ENCODE results near the gene NLK. TPM values are rescaled to one million over a fixed set of nuclear protein-coding genes. Genes with fewer than 3 reads are reported as not detected.

The NLK gene
- total RNA-seq, 1 experiment from 2014 or later = 12.8 TPM

DNA sequence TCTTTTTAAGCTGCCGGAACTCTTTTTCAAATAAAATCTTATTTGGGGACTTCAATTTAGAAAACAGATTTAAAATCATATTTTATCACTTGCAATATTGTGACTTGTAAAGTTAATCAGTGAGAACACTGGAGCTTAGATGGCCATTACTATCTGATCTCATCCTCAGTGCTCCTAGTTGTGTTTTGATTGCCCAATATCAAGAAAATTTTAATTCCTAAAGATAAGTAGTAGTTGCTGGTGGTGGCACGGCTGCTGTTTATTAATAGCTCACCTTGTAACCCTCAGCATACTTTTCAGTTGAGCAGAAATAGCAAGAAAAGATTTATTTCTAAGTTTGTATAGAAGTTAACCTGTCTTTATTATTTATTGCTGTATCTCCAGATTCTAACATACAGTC is 124.0 kb downstream of the NLK start:
- TF ChIP-seq RAD21 (IDR thresholded peaks at IDR 0.05; ENCODE audit: low read depth) (no peak), POLR2A (IDR thresholded peaks at IDR 0.05; ENCODE audit: borderline replicate concordance, extremely low read depth, insufficient read depth, insufficient read length) (no peak), SP1 (IDR thresholded peaks at IDR 0.05; ENCODE audit: low read depth) (no peak), EZH2 (IDR thresholded peaks at IDR 0.05) (no peak)
- TF ChIP-seq, protein P1, sequence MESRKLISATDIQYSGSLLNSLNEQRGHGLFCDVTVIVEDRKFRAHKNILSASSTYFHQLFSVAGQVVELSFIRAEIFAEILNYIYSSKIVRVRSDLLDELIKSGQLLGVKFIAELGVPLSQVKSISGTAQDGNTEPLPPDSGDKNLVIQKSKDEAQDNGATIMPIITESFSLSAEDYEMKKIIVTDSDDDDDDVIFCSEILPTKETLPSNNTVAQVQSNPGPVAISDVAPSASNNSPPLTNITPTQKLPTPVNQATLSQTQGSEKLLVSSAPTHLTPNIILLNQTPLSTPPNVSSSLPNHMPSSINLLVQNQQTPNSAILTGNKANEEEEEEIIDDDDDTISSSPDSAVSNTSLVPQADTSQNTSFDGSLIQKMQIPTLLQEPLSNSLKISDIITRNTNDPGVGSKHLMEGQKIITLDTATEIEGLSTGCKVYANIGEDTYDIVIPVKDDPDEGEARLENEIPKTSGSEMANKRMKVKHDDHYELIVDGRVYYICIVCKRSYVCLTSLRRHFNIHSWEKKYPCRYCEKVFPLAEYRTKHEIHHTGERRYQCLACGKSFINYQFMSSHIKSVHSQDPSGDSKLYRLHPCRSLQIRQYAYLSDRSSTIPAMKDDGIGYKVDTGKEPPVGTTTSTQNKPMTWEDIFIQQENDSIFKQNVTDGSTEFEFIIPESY (IDR thresholded peaks at IDR 0.05; ENCODE audit: extremely low read depth, insufficient replicate concordance, low read length) = no peak
- TF ChIP-seq, protein P2, sequence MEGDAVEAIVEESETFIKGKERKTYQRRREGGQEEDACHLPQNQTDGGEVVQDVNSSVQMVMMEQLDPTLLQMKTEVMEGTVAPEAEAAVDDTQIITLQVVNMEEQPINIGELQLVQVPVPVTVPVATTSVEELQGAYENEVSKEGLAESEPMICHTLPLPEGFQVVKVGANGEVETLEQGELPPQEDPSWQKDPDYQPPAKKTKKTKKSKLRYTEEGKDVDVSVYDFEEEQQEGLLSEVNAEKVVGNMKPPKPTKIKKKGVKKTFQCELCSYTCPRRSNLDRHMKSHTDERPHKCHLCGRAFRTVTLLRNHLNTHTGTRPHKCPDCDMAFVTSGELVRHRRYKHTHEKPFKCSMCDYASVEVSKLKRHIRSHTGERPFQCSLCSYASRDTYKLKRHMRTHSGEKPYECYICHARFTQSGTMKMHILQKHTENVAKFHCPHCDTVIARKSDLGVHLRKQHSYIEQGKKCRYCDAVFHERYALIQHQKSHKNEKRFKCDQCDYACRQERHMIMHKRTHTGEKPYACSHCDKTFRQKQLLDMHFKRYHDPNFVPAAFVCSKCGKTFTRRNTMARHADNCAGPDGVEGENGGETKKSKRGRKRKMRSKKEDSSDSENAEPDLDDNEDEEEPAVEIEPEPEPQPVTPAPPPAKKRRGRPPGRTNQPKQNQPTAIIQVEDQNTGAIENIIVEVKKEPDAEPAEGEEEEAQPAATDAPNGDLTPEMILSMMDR (IDR thresholded peaks at IDR 0.05 in 2 of 3, conservative IDR thresholded peaks at IDR 0.05 in 1 of 3; ENCODE audit: borderline replicate concordance in 1 of 3, insufficient read depth in 1 of 3, low read depth in 2 of 3, low read length in 2 of 3) = no peak
- Histone ChIP-seq H3K79me2 (ENCODE audit: insufficient read depth, low read length) (no peaks in the 10 kb centered on the region), H4K20me1 (ENCODE audit: insufficient read depth) (no peaks in the 10 kb centered on the region), H3K27ac (ENCODE audit: low read depth, low read length) (no peak overlapping the region), H3K9ac (ENCODE audit: low read length) (no peak overlapping the region), H3K36me3 (ENCODE audit: control insufficient read depth in 1 of 2, insufficient read depth in 2 of 2, low read length in 2 of 2) (no peaks in the 10 kb centered on the region; a peak in 1 of 4 replicates), H3K4me1 (ENCODE audit: control insufficient read depth in 1 of 2, insufficient read depth in 2 of 2, low read length in 2 of 2) (no peaks in the 10 kb centered on the region), H3K9me2 (ENCODE audit: insufficient read depth) (no peaks in the 10 kb centered on the region), H3K4me3 (replicated peaks in 1 of 2; ENCODE audit: low read depth in 1 of 2, low read length in 2 of 2) (no peak overlapping the region), H2AFZ (ENCODE audit: low read depth, low read length, poor library complexity, severe bottlenecking) (no peak overlapping the region), H3K9me3 (ENCODE audit: control insufficient read depth in 1 of 2, insufficient read depth in 1 of 2, low read depth in 1 of 2, low read length in 2 of 2) (no peaks in the 10 kb centered on the region), H3K4me2 (ENCODE audit: low read length) (no peak overlapping the region), H3K27me3 (ENCODE audit: insufficient read depth, low read length) (no peaks in the 10 kb centered on the region)
- no peak for ATAC-seq
- BruUV-seq (replicated peaks) = no TSS peak
- RAD21 ChIA-PET (ENCODE audit: low non-redundant PET in 1 of 2, low total read pairs in 2 of 2, uncharacterized antibody in 2 of 2, unreplicated experiment in 2 of 2) = no interaction called here
- DNase-seq (ENCODE audit: low read depth, low spot score) = no peak
- POLR2A ChIA-PET = no interaction called here
- CTCF ChIA-PET = no interaction called here
- intact Hi-C loops (cut with micrococcal nuclease) = no loop called here

Data from HCT116 (cell line).